GM23248 (cell line): ENCODE results near the gene REG4. TPM values are rescaled to one million over a fixed set of nuclear protein-coding genes. Genes with fewer than 3 reads are reported as not detected.
"Not testable (repeated sequence)": the region's sequence is repeated elsewhere in the genome, so short reads cannot be mapped to it uniquely, and the experiment has no call there.

Experiments used
- DNase-seq: peaks from one replicate; pipeline ENCODE4 v3.0.0-alpha.2; 2015
- H2AFZ ChIP-seq: fragments of 200-600 bp; sonication (generic); 2 replicates; pipeline ENCODE4 v1.6.1; 2016; ENCODE audit warnings: antibody characterized with exemption
- H3F3A ChIP-seq: fragments of 200-600 bp; sonication (generic); 2 replicates; pipeline ENCODE4 v1.6.1; 2016; ENCODE audit warnings: mild to moderate bottlenecking, antibody characterized with exemption, mixed run types; ENCODE audit not compliant: insufficient read depth
- H3K27ac ChIP-seq: fragments of 200-600 bp; sonication (generic); 2 replicates; pipeline ENCODE4 v1.5.1; 2016; ENCODE audit warnings: mild to moderate bottlenecking
- H3K27me3 ChIP-seq: fragments of 200-600 bp; sonication (generic); replicated peaks from 2 replicates; pipeline ENCODE4 v1.6.1; 2016; ENCODE audit warnings: mild to moderate bottlenecking; ENCODE audit not compliant: insufficient read depth
- H3K36me3 ChIP-seq: fragments of 200-600 bp; sonication (generic); 2 replicates; pipeline ENCODE4 v1.6.1; 2016; ENCODE audit warnings: low read depth, mild to moderate bottlenecking
- H3K4me1 ChIP-seq: fragments of 200-600 bp; sonication (generic); 2 replicates; pipeline ENCODE4 v1.6.1; 2016; ENCODE audit warnings: mild to moderate bottlenecking; ENCODE audit not compliant: insufficient read depth
- H3K4me2 ChIP-seq: fragments of 200-600 bp; sonication (generic); one replicate; pipeline ENCODE4 v1.6.1; 2016; ENCODE audit warnings: mild to moderate bottlenecking; ENCODE audit not compliant: unreplicated experiment
- H3K4me3 ChIP-seq: fragments of 200-600 bp; sonication (generic); 2 replicates; pipeline ENCODE4 v1.5.1; 2016; ENCODE audit warnings: mild to moderate bottlenecking
- H3K79me2 ChIP-seq: fragments of 200-600 bp; sonication (generic); 2 replicates; pipeline ENCODE4 v1.6.1; 2016; ENCODE audit warnings: mild to moderate bottlenecking; ENCODE audit not compliant: insufficient read depth
- H3K9ac ChIP-seq: fragments of 200-600 bp; sonication (generic); 2 replicates; pipeline ENCODE4 v1.6.1; 2016; ENCODE audit warnings: mild to moderate bottlenecking
- H3K9me2 ChIP-seq: fragments of 200-600 bp; sonication (generic); 2 replicates; pipeline ENCODE4 v1.6.1; 2016; ENCODE audit warnings: mixed run types, mild to moderate bottlenecking, moderate library complexity; ENCODE audit not compliant: insufficient read depth
- H3K9me3 ChIP-seq: fragments of 200-600 bp; sonication (generic); one replicate; pipeline ENCODE4 v1.6.1; 2017; ENCODE audit warnings: low read depth
- H4K20me1 ChIP-seq: fragments of 200-600 bp; sonication (generic); 2 replicates; pipeline ENCODE4 v1.6.0; 2016; ENCODE audit not compliant: insufficient read depth
- EZH2 ChIP-seq: fragments of 200-600 bp; sonication (generic); IDR thresholded peaks from 2 replicates; pipeline ENCODE4 v1.6.1; 2018; ENCODE audit warnings: antibody characterized with exemption, mild to moderate bottlenecking; ENCODE audit not compliant: insufficient read depth, poor library complexity, severe bottlenecking
- EZH2phosphoT487 ChIP-seq: fragments of 200-600 bp; sonication (generic); IDR thresholded peaks from 2 replicates; pipeline ENCODE4 v1.6.1; 2018; ENCODE audit warnings: antibody characterized with exemption, moderate library complexity, mild to moderate bottlenecking, low read depth; ENCODE audit not compliant: insufficient read depth
- WGBS, 2 experiments: methylation state at CpG; one replicate each; pipeline ENCODE4 v1.1.6; 2015 to 2017; ENCODE audit warnings: low lambda C conversion rate in 2 of 2, low coverage in 1 of 2; ENCODE audit errors: missing lambda C conversion rate in 2 of 2; 5-methylcytosine and 5-hydroxymethylcytosine counted together
- in situ Hi-C: fragments of 300-500 bp; cut with MboI; formaldehyde crosslinking; loops from 2 replicates; pipeline ENCODE4 v1.15.0; 2020
- polyA plus RNA-seq: library from polyadenylated mRNA; unstranded; fragments of >200 nt; fragmentation: Nextera tagmentation; extraction: Ambion mirVana; gene quantifications from 2 replicates; pipeline ENCODE4 v1.2.1, GENCODE V29; 2016
- total RNA-seq: library from RNA; depleted of rRNA; stranded (reverse); fragments of >200 nt; shearing (Covaris generic); gene quantifications from 2 replicates; pipeline ENCODE4 v1.2.3, GENCODE V29; 2014; rRNA removed

REG4 gene
- total RNA-seq (not detected in 2 replicates), polyA plus RNA-seq (not detected in 2 replicates)

DNA sequence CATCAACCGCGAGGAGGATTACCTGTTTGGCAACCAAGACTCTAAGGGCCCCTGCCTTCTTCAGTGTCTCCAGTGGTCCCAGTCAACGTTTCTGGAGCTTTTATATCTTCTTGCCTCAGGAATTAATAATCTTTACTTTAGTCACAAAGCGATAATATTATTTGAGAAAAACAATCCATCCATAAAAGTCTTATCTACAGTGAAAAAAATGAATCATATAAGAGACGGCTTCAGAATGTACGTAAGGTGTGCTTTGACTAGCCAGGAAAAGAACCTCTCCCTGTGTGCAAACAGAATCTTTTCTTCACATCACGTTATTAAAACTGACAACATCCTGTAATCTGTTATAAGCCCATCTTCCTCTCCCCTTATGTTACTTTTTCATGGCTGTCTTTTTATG lies at the start of gene REG4:
REG4 (minus strand) TSS at position 74 of the 400 bp plus-strand sequence. CDS start 2,691 bp downstream, outside the sequence.
- TF ChIP-seq EZH2 (no peak), EZH2phosphoT487 (no peak)
- in situ Hi-C loops: no loop called here
- no peaks in the 10 kb centered on the region for H3K36me3 ChIP-seq
- DNase-seq: no peak
- no peaks in the 10 kb centered on the region for H3K79me2 ChIP-seq
- no peaks in the 10 kb centered on the region for H4K20me1 ChIP-seq
- H3K4me2 ChIP-seq: no peak within 1 kb of the TSS
- H3K27ac ChIP-seq: no peak within 1 kb of the TSS
- no peak within 1 kb of the TSS for H3K9ac ChIP-seq
- no peaks in the 10 kb centered on the region for H3K9me3 ChIP-seq
- peaks cover 1% of the 10 kb centered on the region; the same call in 1 of the 2 replicates for H3K4me1 ChIP-seq
- H3K9me2 ChIP-seq: no peaks in the 10 kb centered on the region
- no peaks in the 10 kb centered on the region for H3F3A ChIP-seq
- no peak within 1 kb of the TSS for H3K4me3 ChIP-seq
- no peak within 1 kb of the TSS for H2AFZ ChIP-seq
- H3K27me3 ChIP-seq: no peaks in the 10 kb centered on the region
- WGBS, 2 experiments: 81 to 83% methylated on average over 7 of the region's 7 CpGs

DNA sequence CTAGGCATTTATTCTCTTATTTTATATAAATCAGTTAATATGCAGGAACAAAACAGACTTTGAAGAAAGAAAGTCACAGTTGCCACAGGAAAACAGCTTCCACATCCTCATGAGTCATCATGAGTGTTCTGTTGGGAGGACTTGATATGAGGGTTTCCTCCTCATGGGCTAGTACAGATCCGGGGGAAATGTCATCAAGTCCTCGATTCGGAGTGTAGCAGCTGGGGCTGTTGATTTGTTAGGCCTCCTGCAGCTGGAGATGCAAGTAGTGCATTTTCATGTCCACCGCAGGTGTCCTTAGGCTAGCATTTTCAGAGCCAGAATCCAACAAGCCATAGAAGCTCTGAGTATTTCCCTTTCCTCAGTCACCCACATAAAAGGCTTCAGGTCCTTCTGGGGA lies 48.4 kb upstream of the REG4 start:
- Histone ChIP-seq H2AFZ (peak overlapping the region; percentile 34), H3K9me3 (no peaks in the 10 kb centered on the region), H3K27me3 (no peaks in the 10 kb centered on the region), H3K4me1 (peaks cover 22% of the 10 kb centered on the region), H3K9ac (no peak overlapping the region), H3F3A (no peaks in the 10 kb centered on the region), H3K4me3 (no peak overlapping the region), H3K36me3 (no peaks in the 10 kb centered on the region), H4K20me1 (no peaks in the 10 kb centered on the region), H3K27ac (peak overlapping the region; percentile 29; the same call in 1 of the 2 replicates), H3K4me2 (peak overlapping the region; percentile 36), H3K79me2 (no peaks in the 10 kb centered on the region), H3K9me2 (no peaks in the 10 kb centered on the region)
- no peak for TF ChIP-seq EZH2phosphoT487
- TF ChIP-seq EZH2: no peak
- 14 to 17% methylated on average over 4 of the region's 4 CpGs for WGBS, 2 experiments
- peak; percentile 88 for DNase-seq
- in situ Hi-C loops: no loop called here

DNA sequence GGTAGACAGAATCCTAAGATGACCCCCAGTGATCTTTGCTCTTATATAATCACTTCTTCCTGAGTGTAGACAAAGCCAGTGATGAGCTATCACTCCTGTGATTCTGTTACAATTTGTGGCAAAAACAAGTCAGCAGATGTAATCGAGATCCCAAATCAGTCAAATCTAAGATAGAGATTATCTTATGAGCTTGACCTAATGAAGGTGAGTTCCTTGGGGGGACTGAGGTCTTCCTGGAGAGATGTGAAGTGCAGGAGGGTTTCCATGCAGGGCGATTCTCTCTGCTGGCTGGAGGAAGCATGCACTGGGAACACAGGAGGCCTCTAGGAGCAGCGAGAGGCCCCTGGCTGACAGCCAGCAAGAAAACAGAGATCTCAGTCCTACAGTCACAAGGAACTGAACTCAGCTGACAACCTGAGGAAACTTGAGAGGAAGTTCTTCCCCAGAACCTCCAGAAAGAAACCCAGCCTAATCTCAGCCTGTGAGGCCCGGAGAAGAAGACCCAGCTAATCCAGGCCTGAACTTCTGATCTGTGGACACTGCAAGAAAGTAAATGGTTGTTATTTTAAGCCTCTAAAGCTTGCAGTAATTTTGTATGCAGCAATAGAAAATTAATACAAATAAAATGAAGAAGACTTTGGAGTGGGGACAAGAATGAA lies 47.4 kb upstream of the REG4 start:
- H3K9me2 ChIP-seq, H3K36me3 ChIP-seq, H3K9ac ChIP-seq, H3F3A ChIP-seq, H3K4me3 ChIP-seq, H3K9me3 ChIP-seq, H4K20me1 ChIP-seq, H3K4me2 ChIP-seq, H3K27ac ChIP-seq, H3K27me3 ChIP-seq, in situ Hi-C loops, DNase-seq, H3K79me2 ChIP-seq: not testable (repeated sequence)
- peak overlapping the region; percentile 34 for H2AFZ ChIP-seq
- H3K4me1 ChIP-seq: peaks cover 22% of the 10 kb centered on the region
- WGBS, 2 experiments: 95 to 97% methylated on average over 4 of the region's 4 CpGs

DNA sequence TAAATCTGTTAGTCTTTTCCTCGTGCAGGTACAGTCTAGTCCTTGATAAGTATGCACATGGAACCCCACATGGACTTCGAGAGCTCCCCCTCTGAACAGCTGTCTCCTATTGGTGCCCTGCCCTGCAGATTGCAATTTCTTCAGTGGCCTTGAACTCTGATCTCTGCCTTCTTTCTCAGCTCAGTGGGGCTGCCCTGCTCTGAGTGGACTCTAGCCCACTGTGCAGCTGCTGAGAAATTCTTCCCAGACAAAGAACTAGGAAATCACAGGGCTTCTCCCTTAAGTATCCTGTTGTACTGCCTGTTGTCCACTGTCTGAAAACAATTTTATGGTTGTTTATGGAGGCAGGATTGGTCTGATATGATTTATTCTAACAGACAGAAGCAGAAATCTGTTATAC lies 46.9 kb upstream of the REG4 start:
- H4K20me1 ChIP-seq: no peaks in the 10 kb centered on the region
- WGBS, 2 experiments: 71 to 83% methylated on average over 2 of the region's 2 CpGs
- in situ Hi-C loops: no loop called here
- H3K9me2 ChIP-seq: no peaks in the 10 kb centered on the region
- H3K79me2 ChIP-seq: no peaks in the 10 kb centered on the region
- H3K27ac ChIP-seq: no peak overlapping the region
- no peak for DNase-seq
- H3F3A ChIP-seq: no peaks in the 10 kb centered on the region
- peaks cover 22% of the 10 kb centered on the region for H3K4me1 ChIP-seq
- no peaks in the 10 kb centered on the region for H3K9me3 ChIP-seq
- no peak overlapping the region for H3K4me2 ChIP-seq
- no peak overlapping the region for H3K4me3 ChIP-seq
- TF ChIP-seq EZH2 (no peak), EZH2phosphoT487 (no peak)
- H3K36me3 ChIP-seq: no peaks in the 10 kb centered on the region
- no peak overlapping the region for H2AFZ ChIP-seq
- H3K27me3 ChIP-seq: no peaks in the 10 kb centered on the region
- no peak overlapping the region for H3K9ac ChIP-seq
